CD4-positive, alpha-beta T cell treated with Interleukin-6 at 100 ng/mL for 8 hours (primary cell): ENCODE results near the gene TMCO5A.

Experiments used
- DNase-seq: peaks from one replicate; pipeline ENCODE4 v3.0.0-alpha.2; 2020; ENCODE audit warnings: mixed read lengths, low spot score

TMCO5A gene

GRCh38 chr15:37973856-37974255 is 39.4 kb downstream of the TMCO5A start:
- no peak for DNase-seq

- no peak for DNase-seq
Measured at GRCh38 chr15:37978231-37978630, 43.8 kb downstream of the TMCO5A start.

- no peak for DNase-seq
Measured at GRCh38 chr15:37979671-37980409, 45.4 kb downstream of the TMCO5A start.

GRCh38 chr15:37981201-37981600 is 46.8 kb downstream of the TMCO5A start:
- no peak for DNase-seq

- no peak for DNase-seq
Measured at GRCh38 chr15:37981775-37982174, 47.3 kb downstream of the TMCO5A start.

- no peak for DNase-seq
Measured at GRCh38 chr15:37984368-37984767, 49.9 kb downstream of the TMCO5A start.

GRCh38 chr15:37995461-37996347 is 61.3 kb downstream of the TMCO5A start:
- no peak for DNase-seq
